Stimulated activated CD8-positive, alpha-beta memory T cell treated with anti-CD3 and anti-CD28 coated beads, Interleukin-2, amount 100 ng/mL, for 1 hour (primary cell): ENCODE data around the gene DCHS2.

ENCODE experiments used
- DNase-seq, 2 donors: peaks; one replicate each; pipeline ENCODE4 v3.0.0-alpha.2; 2020; ENCODE audit warnings: low read depth in 2 of 2

DCHS2 gene

DNA sequence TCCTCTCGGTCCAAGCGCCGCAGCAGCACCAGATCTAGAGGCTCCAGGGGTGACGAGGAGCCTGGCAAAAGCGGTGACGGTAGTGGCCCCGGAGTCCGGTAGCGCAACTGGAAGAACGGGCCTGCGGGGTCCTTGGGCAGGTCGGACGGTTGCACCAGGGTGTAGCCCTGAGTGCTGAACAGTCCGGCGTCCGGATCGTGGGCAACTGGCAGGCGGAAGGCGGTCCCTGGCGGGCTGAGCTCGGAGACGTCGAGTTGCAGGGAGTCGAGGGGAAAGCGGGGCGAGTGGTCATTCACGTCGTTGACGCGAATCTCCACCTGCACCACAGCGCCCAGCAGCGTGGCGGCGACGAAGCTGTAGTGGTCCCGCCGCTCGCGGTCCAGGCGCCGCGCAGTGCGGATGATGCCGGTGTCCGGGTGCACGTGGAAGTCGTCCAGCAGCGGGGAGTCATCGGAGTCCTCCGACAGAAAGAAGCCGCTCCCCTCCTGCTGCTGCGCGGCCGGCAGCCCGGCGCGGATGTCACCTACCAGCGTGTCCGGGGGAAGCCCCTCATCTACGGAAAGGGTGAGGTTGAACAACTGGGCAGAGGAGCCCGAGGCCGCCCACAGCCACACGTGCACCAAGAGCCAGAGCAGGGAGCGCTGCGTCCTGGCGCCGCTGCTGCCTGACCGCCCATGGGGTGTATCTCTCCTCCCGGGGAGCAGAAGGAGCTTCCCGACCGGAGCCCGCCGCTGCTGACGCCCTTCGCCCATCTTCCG is 837 bp downstream of the DCHS2 start:
- no peak for DNase-seq

DNA sequence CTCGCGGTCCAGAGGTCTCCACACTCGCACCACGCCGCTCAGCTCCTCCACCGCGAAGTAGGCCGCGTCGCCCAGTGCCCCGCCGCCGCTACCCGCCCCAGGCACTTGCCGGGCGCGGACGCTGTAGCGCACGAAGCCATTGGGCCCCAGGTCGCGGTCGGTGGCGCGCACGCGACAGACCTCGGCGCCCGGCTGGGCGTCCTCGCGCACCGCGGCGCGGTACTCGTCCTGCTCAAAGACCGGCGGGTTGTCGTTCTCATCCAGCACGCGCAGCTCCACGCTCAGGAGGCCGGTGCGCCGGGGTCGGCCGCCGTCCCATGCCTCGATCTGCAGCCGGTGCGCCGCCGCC is 1.4 kb downstream of the DCHS2 start:
- no peak for DNase-seq

DNA sequence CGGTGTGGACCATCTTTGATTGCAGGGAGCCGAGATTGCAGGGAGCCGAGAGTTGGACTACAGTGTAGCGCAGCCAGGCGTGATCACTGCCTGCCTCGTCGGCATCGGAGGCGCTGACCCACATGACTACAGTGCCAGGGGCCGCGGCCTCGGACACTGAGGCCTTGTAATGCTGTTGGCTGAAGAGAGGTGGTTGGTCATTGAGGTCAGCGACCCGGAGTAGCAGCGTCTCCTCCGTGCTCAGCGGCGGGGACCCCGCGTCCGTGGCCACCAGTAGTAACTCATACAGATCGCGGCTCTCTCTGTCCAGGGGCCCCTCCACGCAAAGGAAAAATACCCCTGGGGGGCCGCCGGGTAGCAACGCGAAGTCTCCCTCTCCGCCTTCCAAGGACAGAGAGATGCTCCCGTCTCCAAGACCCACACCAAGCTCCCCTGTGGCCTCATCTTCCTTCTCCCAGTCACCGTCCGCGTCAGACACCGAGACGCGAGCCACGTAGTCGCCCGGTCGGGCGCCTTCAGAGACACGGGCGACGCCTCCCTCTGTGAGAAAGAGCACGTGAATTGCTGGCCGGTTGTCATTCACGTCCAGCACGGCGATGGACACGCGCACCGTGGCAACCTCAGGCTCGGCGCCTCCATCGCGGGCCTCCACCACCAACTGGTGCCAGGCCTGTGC is 1.9 kb downstream of the DCHS2 start:
- DNase-seq: no peak

DNA sequence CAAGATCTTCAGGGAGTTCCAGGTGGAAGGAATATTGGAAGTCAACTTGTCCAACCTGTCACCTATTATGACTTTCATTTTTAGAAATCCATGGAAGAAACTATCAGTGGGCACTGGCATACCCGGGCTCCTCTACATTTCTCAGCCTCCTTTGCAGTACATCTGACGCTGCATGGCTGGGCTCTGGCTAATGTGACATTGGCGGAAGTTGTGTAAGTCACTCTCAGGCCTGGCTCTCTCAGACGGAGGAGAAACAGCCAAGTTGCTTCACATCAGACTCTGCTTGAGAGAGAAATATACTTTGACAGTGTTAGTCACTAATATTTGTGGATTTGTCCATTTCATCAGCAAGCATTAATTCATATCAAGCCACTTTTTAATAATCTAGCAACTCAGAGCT is 4.5 kb downstream of the DCHS2 start:
- no peak for DNase-seq

DNA sequence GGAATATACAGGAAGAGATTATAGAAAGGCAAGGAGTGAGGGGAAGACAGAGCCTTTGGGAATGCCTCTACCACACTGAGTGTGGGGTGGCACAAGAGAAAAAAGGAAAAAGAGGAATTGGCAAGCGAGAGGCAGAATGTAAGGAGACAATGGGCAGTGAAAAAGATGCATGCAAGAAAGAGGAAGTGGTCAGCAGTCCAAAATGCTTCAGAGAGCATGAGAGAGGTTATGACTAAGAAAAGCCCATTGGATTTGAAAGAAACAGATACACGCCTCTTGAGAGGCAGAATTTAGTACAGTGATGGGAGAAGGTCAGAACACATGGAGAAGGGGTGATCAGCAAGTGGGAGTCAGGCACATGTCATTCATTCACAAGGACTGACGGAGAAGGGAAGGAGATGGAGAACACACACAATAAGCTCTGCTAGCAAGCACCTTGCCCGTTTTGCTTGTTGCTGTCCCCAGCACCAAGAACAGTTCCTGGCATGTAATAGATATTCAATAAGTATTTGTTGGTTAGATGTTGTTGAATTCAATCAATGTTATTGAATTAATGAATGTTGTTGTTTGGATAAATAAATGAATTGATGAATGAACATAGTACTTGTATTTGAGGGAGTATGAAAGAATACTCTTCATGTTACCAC is 6.3 kb downstream of the DCHS2 start:
- DNase-seq: no peak

DNA sequence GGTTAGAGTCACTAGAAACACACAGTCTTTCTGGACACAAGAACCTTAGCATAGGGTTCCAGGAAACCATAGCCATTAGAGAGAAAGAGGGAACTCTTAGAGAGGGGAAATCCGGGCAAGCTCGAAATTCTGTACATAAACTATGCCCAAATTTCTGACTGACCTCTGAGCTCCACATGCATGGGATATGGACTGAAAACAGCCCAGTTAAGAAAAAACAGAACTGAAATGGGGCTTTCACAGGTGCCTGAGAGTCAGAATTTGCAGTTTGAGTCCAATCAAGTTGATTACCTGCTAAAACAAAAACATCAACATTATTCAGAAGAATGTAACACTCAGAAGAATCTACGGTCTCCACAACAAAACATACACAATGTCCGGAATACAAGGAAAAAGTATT is 13.1 kb downstream of the DCHS2 start:
- no peak for DNase-seq

DNA sequence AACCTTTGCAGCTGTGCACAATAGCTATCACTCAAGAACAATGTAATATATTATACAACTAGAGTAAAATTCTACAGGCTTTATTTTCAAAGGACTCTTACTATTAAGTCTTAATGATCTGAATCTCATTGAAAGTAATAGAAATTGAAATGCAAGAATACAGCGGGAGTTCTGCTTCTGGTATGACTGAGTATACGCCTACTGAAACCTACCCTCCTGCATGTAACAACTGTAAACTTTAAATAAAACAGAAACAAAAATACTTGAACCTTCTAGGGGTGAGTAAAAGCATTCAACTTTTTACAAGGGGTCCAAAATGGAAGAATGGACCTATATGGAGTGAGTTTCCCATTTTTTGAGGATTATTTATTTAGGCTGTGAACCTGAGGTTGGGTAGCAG is 13.5 kb downstream of the DCHS2 start:
- no peak for DNase-seq

DNA sequence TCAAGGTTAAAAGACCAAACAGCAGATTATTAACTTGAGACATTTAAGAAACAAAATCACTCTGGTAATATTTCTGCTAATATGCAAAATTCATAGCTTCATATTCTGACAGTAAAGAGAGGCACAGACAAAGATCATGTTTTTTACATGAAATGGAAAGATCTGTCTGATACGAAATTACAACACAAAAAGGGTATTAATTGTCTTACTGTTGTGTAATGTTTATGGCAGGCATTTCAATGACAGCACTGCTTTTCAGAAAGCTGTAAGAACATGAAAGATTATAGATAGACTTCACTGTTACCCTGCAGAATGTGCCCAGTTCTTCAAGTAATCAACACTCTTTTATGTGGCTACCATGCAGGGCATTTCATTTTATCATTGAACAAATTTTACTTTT is 15.4 kb downstream of the DCHS2 start:
- no peak for DNase-seq

DNA sequence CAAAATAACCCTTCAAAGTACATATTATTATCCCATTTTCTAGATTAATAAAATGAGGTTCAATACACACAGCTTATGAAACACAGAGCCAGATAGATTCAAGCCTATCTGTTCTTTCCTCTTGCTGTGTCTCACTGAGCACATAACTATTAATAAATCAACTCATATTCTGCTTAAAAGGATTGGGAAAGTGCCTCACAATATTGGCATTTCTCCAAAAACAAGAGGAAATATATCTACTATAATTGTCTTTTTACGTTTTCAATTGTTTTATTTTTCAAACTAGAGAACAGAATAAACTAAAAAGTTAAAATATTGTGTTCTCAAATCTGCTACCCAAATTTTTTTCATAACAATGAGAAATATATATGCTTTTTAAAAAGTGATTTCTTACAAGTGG is 15.8 kb downstream of the DCHS2 start:
- no peak for DNase-seq

DNA sequence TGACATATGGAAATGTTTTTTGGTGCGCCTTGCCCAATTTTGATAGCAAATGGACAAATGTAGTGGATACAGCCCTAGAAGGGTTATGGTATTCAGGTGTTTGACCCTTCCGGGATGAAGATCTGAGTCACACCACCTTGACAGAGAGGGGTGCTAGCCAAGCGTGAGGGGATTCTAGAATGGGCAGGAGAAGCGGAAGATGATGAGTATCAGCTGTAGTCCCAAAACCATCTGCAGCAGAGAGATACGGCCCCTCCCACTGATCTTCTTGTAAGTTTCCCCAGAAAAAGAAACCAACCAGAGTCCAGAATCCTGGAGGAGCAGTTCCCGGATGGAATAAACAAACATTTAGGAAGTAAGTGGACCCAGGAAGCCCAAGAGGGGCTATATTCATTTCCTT is 18.1 kb downstream of the DCHS2 start:
- DNase-seq: no peak

DNA sequence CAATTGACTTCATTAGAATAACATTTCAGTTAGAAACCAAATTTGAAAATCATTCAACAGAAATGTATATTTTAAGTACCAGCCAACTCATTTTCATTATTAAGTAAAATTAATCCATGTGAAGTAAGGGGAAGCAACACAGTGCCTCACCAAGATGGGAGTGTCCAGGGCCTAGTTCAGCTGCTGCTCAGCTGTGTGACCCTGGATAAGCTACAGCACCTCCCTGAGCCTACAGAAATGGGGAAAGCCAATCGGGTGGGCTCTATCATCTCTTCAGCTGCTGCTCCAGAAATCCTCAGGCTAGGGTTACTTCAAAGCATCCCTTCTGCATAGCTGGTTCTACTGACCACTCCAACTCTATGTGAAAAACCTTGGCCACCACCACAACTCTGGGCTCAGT is 18.7 kb downstream of the DCHS2 start:
- DNase-seq: no peak

DNA sequence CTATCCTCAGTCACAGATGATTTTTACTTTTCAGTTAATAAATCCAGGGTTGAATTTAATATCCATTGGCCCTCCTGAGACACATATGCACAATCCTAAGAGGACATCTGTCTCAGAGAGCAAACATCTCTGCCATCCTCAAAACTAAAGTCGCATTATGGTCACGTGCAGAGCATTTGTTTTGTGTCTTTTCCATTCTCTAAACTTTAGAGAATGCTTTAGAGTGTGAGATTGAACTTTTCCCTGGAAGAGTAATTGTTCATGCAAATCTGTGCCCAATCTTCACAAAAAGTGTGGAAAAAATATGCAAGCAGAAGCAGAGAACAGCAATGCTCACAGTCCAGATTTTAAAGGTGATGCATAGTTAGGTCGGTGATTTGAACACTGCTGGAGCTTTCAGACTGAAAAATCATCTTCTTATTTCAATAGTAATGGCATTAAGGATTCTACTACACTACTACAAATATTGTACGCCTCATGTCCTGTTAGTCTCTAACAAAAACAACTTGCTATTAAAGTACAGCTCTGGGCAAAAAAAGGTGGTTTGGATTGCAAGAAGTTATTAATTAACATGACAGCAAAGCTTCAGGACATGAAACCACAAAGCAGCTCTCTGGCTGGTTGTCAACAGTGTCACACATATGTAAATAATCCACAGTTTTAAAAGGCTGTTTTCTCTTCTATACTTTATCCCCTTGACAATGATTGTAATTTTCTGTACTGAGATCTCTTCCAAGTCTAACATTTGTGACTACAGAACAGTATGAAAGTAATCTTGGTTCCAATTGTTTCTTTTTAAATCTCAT is 19.9 kb downstream of the DCHS2 start:
- DNase-seq: no peak

DNA sequence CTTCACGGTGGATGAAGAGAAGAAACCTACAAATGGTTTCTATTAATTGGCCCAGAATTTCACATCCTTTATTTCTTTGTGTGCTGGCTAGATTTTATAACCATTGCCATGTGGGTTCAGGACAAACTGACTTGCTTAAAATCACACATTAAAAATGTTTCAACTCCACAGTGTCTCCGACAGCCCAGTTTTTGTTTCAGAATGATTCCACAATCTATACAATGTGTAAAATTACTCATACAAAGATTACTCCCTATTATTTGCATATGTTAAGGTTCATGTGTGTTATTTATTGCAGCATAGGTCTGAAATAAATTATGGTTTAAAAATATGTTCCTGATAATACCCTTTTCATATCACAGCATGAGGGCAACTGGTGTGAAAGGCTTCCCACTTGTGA is 20.6 kb downstream of the DCHS2 start:
- no peak for DNase-seq

DNA sequence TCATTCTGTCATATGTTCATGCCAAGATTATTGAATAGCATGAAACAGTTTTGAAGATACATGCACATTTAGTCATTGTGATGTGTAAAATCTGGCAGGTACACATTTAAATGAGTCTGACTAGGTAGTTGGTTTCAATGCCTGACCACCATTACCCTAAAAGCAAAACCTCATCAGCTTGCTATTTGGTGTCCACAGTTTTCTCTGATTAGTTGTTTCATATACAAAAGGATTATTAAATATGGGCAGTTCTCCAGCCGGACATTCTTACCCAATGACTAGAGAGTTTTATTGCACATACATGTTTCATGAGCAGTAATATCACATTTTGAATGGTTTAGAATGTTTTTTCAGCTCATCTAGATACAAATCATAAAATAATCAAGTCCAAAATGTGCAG is 23.7 kb downstream of the DCHS2 start:
- DNase-seq: no peak

DNA sequence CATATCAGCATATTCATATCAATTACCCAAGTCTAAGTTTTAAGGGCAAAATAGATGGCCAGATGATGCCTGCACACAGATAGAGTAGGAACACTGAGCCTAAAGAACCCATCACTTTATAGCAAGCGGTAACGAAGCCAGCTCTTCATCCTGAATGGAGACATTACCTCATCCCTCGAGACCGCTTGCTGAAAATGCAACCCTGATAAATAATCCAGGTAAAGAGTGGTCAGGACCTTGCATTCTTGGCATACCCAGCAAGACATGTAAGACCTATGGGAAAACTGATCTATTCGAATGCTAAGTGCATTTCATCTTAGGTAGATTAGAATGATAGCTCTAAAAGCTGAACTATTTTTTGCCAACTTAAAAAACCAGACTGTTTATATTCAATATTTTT is 25.3 kb downstream of the DCHS2 start:
- no peak for DNase-seq

DNA sequence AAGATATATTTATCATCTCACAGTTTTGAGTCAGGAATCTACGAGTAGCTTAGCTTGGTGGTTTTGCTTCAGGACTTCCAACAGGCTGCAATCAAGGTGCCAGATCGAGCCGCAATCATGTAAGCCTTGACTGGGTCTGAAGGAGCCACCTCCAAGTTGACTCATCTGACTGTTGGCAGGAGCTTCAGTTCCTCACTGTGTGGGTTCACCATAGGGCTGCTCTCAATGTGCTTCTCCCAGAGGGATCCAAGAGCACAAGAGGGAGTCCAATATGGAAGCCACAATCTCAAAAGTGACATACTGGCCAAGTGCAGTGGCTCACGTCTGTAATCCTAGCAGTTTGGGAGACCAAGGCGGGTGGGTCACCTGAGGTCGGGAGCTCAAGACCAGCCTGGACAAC is 26.5 kb downstream of the DCHS2 start:
- DNase-seq: no peak

DNA sequence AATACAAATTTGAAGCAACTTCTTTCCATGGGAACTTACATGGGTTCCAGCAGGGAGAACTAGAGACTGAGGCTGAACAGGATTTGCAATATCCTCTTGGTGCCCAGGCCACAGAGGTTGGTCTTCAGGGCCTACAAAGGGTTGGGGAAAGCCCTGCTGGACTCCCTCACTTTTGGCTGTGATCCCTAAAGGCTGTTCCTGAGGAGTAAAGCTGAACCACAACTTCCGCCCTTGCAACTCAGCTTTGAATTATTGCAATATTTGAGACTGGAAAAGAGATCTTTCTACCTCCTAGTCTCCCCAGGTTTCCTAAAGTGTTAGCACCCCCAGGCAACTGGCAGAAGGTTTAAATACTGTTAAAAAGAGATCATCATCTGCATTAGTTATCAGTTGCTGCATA is 26.9 kb downstream of the DCHS2 start:
- DNase-seq: no peak

DNA sequence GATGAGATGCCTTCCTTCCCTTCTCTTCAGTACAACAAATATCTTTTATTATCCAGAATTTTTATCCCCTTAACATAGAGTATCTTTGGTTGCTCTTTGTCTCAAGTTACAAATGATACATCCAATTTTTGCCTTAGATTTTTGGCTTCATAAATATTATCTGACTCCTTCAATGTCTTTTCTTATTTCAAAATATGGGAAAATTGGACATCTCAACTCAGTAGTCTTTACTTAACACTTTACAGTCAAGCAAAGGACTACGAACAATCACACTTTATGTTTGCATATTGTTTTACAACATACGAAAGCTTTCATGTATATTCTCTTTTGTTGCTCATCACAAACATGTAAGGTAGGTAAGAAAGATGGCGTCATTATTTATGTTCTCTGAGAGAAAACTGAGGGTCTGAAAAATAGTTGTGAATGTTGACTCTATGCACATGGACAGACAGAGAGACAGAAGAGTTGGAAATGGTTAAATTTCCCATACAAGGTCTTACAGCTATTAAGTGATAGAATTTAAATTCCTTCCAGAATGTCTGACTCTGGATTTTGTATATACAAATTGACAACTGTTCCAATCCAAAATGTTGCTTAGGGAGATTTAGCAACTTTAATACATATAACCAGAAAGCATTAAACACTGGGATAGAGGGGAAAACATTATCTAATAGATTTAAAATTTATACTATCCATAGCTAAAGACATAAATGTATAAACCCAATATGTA is 29.4 kb downstream of the DCHS2 start:
- DNase-seq: no peak

DNA sequence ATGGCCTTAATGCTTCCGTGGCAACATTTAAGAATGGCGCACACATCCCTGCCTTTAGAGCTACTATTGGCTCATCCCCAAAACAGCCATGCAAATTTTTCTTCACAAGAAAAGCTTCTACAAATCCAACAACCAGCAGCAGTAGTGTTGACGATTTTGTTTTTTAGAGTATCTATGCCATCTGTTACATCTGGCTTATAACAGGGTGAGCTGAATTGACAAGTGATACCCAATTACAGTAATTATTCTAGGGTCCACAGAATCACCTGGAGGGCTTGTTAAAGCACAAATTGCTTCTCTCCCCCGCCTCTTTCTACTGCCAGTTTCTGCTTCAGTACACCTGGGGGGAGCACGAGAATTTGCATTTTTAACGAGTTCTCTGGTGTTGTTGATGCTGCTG is 34.1 kb downstream of the DCHS2 start:
- DNase-seq: no peak

DNA sequence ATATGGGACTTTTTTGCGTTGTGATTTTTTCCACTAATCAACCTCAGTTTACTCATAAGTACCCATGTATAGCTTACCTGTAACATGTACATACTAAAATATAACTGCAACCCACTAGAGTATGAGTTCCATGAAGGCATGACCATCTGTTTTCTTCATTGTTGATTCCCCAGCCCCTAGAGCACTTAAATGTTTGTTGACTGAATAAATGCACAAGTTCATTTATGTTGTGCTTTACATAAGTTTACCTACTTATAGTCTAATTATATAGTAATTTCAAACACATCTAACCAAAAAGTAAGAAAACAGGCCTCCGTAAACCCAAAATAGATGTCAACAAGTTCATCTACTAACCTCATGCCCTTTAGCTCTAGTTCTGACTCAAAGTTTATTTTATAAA is 34.7 kb downstream of the DCHS2 start:
- DNase-seq: no peak

DNA sequence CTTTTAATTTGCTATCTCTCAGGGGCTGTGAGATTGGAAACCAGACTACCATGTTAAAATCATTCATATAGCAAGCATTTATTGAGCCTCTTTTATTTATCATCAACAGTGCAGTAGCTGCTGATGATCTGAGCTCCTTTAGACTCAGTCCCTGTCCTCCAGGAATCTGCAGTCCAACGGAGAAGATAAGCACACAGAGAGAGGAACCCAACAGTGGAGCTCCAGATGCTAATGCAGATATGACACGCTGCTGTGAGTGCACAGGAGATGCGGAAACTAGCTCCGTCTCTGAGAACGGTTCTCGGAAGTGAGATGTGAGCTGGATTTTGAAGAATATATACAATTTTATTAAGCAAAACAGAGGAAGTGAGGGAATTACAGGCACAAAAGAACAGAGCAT is 35.4 kb downstream of the DCHS2 start:
- DNase-seq: no peak

DNA sequence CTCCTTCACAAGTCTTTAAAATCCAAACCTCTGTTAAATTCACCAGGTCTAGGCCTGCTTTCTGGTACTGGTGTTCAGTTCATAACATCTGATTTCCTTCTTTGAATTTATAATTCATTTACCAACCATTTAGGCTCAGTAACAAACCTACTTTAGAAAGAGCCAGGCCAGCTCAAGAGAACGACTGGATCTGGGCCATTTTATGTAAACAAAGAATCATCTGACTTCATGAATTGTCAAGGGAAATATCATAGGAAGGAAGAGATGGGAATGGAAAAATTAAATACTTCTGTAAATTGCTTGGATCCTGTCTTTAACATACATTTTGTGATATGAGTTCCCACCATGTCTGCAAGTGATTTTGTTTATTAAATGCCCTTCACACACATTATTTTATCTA is 36.5 kb downstream of the DCHS2 start:
- no peak for DNase-seq
